Body of pancreas (tissue), 4 donors: ENCODE data around the gene CFAP57.

ENCODE experiments used
- POLR2A ChIP-seq, 3 donors: fragments of 450-650 bp; IDR thresholded peaks; one replicate each; pipeline ENCODE4 v1.6.1; 2016; ENCODE audit warnings: antibody characterized with exemption in 3 of 3, mild to moderate bottlenecking in 2 of 3
- TF ChIP-seq, protein P1 (sequence below), 7 experiments: fragments of 450-650 bp in 4 of 7; fragments of 200-600 bp in 3 of 7; sonication (generic) in 3 of 7; IDR thresholded peaks; one replicate each; pipeline ENCODE4 v1.5.1; 2016 to 2019; ENCODE audit warnings: antibody characterized with exemption in 7 of 7

DNA sequence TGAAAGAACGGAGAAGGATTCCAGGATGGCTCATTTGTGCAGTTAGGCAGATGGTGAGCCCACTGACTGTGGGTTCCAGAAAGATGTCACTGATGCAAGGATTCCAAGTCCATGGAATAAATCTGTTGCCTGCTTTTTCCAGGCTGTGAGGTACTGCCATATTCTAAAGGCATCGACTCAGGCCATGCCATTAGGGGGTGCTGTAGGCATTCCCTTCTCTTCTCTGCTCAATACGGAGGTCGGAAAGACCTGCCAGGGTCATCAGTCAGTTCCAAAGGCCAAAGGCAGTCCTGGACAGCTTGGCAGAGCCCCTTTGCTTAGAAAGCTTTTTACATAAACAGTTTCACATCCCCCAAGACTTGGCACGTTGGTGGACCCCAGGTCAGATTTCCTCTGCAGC, 66.0 kb downstream of the CFAP57 start:
- TF ChIP-seq POLR2A (IDR thresholded peaks at IDR 0.05): no peak
- TF ChIP-seq, protein P1, sequence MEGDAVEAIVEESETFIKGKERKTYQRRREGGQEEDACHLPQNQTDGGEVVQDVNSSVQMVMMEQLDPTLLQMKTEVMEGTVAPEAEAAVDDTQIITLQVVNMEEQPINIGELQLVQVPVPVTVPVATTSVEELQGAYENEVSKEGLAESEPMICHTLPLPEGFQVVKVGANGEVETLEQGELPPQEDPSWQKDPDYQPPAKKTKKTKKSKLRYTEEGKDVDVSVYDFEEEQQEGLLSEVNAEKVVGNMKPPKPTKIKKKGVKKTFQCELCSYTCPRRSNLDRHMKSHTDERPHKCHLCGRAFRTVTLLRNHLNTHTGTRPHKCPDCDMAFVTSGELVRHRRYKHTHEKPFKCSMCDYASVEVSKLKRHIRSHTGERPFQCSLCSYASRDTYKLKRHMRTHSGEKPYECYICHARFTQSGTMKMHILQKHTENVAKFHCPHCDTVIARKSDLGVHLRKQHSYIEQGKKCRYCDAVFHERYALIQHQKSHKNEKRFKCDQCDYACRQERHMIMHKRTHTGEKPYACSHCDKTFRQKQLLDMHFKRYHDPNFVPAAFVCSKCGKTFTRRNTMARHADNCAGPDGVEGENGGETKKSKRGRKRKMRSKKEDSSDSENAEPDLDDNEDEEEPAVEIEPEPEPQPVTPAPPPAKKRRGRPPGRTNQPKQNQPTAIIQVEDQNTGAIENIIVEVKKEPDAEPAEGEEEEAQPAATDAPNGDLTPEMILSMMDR (IDR thresholded peaks at IDR 0.05): peak; percentile 58 to 92 (median 87)
